HepG2 (cell line): ENCODE data around the gene AEBP1. TPM values are rescaled to one million over a fixed set of nuclear protein-coding genes. Genes with fewer than 3 reads are reported as not detected.

ENCODE experiments used
- ATAC-seq: fragments of 200-7000 bp; cut with Tn5 transposase; 3 replicates; pipeline ENCODE4 v1.9.1; 2020; ENCODE audit warnings: mild to moderate bottlenecking, moderate library complexity
- BruUV-seq: library from RNA; stranded (reverse); fragments of 400-500 nt; replicated peaks from 2 replicates; lab custom pipeline; 2021; lab: Mats Ljungman, UMichigan
- CTCF ChIA-PET: fragments of 300-600 bp; formaldehyde crosslinking; extraction: SDS; loops from one replicate; lab custom pipeline; 2021; ENCODE audit warnings: low total read pairs, inconsistent platforms, low intra/inter-chr PET ratio; lab: Yijun Ruan, JAX
- POLR2A ChIA-PET: fragments of 350-600 bp; sonication (Branson Sonifier 250); formaldehyde crosslinking; loops from one replicate; lab custom pipeline; 2020; ENCODE audit warnings: antibody characterized with exemption, inconsistent platforms; lab: Yijun Ruan, JAX
- DNase-seq: peaks from one replicate; pipeline ENCODE4 v3.0.0-alpha.2; 2015; ENCODE audit warnings: low spot score
- FAIRE-seq: peaks from 3 replicates; lab custom pipeline; 2011; peaks lifted over from hg19 to GRCh38; lab: Jason Lieb, UNC
- H2AFZ ChIP-seq: one replicate; pipeline ENCODE4 v1.6.1; 2011; ENCODE audit warnings: low read length, inconsistent platforms
- H3K27ac ChIP-seq: fragments of 300-600 bp; 3 replicates; pipeline ENCODE4 v1.8.0; 2011; ENCODE audit warnings: mixed run types, mild to moderate bottlenecking, mixed read lengths, low read length, inconsistent platforms; ENCODE audit not compliant: insufficient read depth; ENCODE audit errors: extremely low read length
- H3K27me3 ChIP-seq, 2 experiments: fragments of 200-600 bp in 1 of 2; 2 replicates in 1 of 2; 3 replicates in 1 of 2; pipeline versions ENCODE4 v1.6.0 to v1.8.0; 2011; ENCODE audit warnings: low read length in 2 of 2, mild to moderate bottlenecking in 2 of 2, moderate library complexity in 2 of 2, inconsistent platforms in 1 of 2; ENCODE audit not compliant: insufficient read depth in 2 of 2, control insufficient read depth in 1 of 2
- H3K36me3 ChIP-seq, 2 experiments: fragments of 200-600 bp in 1 of 2; replicated peaks in 1 of 2; 2 replicates in 1 of 2; 3 replicates in 1 of 2; pipeline versions ENCODE4 v1.5.1 to v1.8.0; 2011; ENCODE audit warnings: low read length in 2 of 2, inconsistent platforms in 1 of 2; ENCODE audit not compliant: insufficient read depth in 2 of 2, control insufficient read depth in 1 of 2
- H3K4me1 ChIP-seq: 2 replicates; pipeline ENCODE4 v1.5.1; 2012; ENCODE audit warnings: low read length, inconsistent platforms; ENCODE audit not compliant: insufficient read depth
- H3K4me2 ChIP-seq: 2 replicates; pipeline ENCODE4 v1.6.0; 2011; ENCODE audit warnings: low read depth, low read length, inconsistent platforms
- H3K4me3 ChIP-seq, 3 experiments: fragments of 200-600 bp in 1 of 3; sonication (generic), shearing (Covaris generic) in 1 of 3; replicated peaks in 1 of 3; 2 replicates each; pipeline ENCODE4 v1.5.1; 2011 to 2016; ENCODE audit warnings: low read length in 3 of 3, inconsistent platforms in 2 of 3, low read depth in 2 of 3, mild to moderate bottlenecking in 2 of 3, control low read depth in 1 of 3, mixed read lengths in 1 of 3; ENCODE audit not compliant: insufficient read depth in 1 of 3
- H3K79me2 ChIP-seq: one replicate; pipeline ENCODE4 v1.6.1; 2011; ENCODE audit warnings: low read length, inconsistent platforms; ENCODE audit not compliant: insufficient read depth
- H3K9ac ChIP-seq: 2 replicates; pipeline ENCODE4 v1.6.0; 2011; ENCODE audit warnings: mild to moderate bottlenecking, low read depth, low read length, inconsistent platforms; ENCODE audit not compliant: insufficient read depth
- H3K9me3 ChIP-seq: 2 replicates; pipeline ENCODE4 v1.5.1; 2012; ENCODE audit warnings: mild to moderate bottlenecking, low read length
- H4K20me1 ChIP-seq: 2 replicates; pipeline ENCODE4 v1.6.0; 2011; ENCODE audit warnings: inconsistent platforms, mild to moderate bottlenecking, low read length, moderate library complexity; ENCODE audit not compliant: insufficient read depth
- AFF4 ChIP-seq: sonication (generic); formaldehyde crosslinking; IDR thresholded peaks from 2 replicates; pipeline ENCODE4 v1.4.0; 2020; ENCODE audit warnings: missing genetic modification reagents
- GMEB1 ChIP-seq: sonication (generic); formaldehyde crosslinking; IDR thresholded peaks from 2 replicates; pipeline ENCODE4 v1.5.1; 2020; ENCODE audit warnings: missing genetic modification reagents, mild to moderate bottlenecking, borderline replicate concordance
- XRCC5 ChIP-seq: fragments of 200-400 bp; formaldehyde crosslinking; optimal IDR thresholded peaks from 2 replicates; pipeline ENCODE3; 2017; ENCODE audit warnings: mild to moderate bottlenecking, low read length
- ZFAT ChIP-seq: sonication (generic); formaldehyde crosslinking; conservative IDR thresholded peaks from 2 replicates; pipeline ENCODE4 v1.8.1; 2023; ENCODE audit warnings: missing genetic modification reagents, inconsistent platforms
- ZFYVE20 ChIP-seq: sonication (generic); formaldehyde crosslinking; IDR thresholded peaks from 2 replicates; pipeline ENCODE4 v1.8.0; 2023; ENCODE audit warnings: low read depth, mild to moderate bottlenecking, moderate library complexity, missing genetic modification reagents, borderline replicate concordance
- ZNF317 ChIP-seq: sonication (generic); formaldehyde crosslinking; IDR thresholded peaks from 2 replicates; pipeline ENCODE4 v1.5.0; 2020; ENCODE audit warnings: mild to moderate bottlenecking, missing genetic modification reagents
- ZNF569 ChIP-seq: sonication (generic); formaldehyde crosslinking; IDR thresholded peaks from 2 replicates; pipeline ENCODE4 v1.5.0; 2020; ENCODE audit warnings: mild to moderate bottlenecking, missing genetic modification reagents, moderate library complexity, borderline replicate concordance
- ZNF570 ChIP-seq: sonication (generic); formaldehyde crosslinking; IDR thresholded peaks from 2 replicates; pipeline ENCODE4 v1.4.0; 2020; ENCODE audit warnings: mild to moderate bottlenecking, missing genetic modification reagents, borderline replicate concordance
- ZNF607 ChIP-seq: sonication (generic); formaldehyde crosslinking; IDR thresholded peaks from 2 replicates; pipeline ENCODE4 v1.5.1; 2020; ENCODE audit warnings: missing genetic modification reagents, mild to moderate bottlenecking, borderline replicate concordance
- ZNF75D ChIP-seq: sonication (generic); formaldehyde crosslinking; IDR thresholded peaks from 2 replicates; pipeline ENCODE4 v1.8.1; 2023; ENCODE audit warnings: missing genetic modification reagents, mild to moderate bottlenecking, borderline replicate concordance
- WGBS: methylation state at CpG from one replicate; pipeline ENCODE4 v1.1.6; 2017; ENCODE audit warnings: low lambda C conversion rate; 5-methylcytosine and 5-hydroxymethylcytosine counted together
- in situ Hi-C: cut with HindIII; loops from 2 replicates; pipeline ENCODE4 v1.10.0; 2017; ENCODE audit warnings: low pct_unique_long_range_greater_than_20kb; ENCODE audit not compliant: extremely low pct_ligation_motif_present
- intact Hi-C: fragments of 100-400 bp; cut with micrococcal nuclease; formaldehyde crosslinking; loops from one replicate; pipeline ENCODE4 v1.10.0; 2022; ENCODE audit not compliant: unreplicated experiment
- polyA plus RNA-seq, 8 experiments: library from polyadenylated mRNA; depleted of rRNA in 3 of 8; stranded (reverse) in 7 of 8; unstranded in 1 of 8; fragments of >200 nt; fragmentation: Illumina TruSeq in 4 of 8; extraction: Trizol in 4 of 8; gene quantifications; 2 replicates each; pipeline versions ENCODE4 v1.2.1 to v1.2.3, GENCODE V29; 2011 to 2016; ENCODE audit warnings: low read depth in 4 of 8, missing spikeins in 1 of 8, mixed read lengths in 1 of 8; ENCODE audit not compliant: insufficient read depth in 1 of 8
- total RNA-seq, 5 experiments: library from RNA; depleted of rRNA; stranded (reverse); fragments of >200 nt; fragmentation: Illumina TruSeq; extraction: Trizol; gene quantifications; 2 replicates each; pipeline ENCODE4 v1.2.3, GENCODE V29; 2016; ENCODE audit warnings: low read depth in 1 of 5

The AEBP1 gene
- total and polyA plus RNA-seq, 2 of the 13 experiments (the other 11 are each of a cell fraction or from before 2014, with no cell fraction given) = 0.22 to 0.55 TPM

GRCh38 chr7:44145479-44145968, 41.4 kb downstream of the AEBP1 start:
- CTCF ChIA-PET = no interaction called here
- Histone ChIP-seq H3K79me2 (no peaks in the 10 kb centered on the region), H3K4me1 (no peaks in the 10 kb centered on the region), H3K4me2 (no peak overlapping the region), H4K20me1 (no peaks in the 10 kb centered on the region), H3K27me3 (peaks cover 0 to 28% of the 10 kb centered on the region in 2 experiments; a peak in 2 of 5 replicates), H2AFZ (no peak overlapping the region), H3K9ac (no peak overlapping the region), H3K4me3 (no peak overlapping the region), H3K27ac (no peak overlapping the region), H3K36me3 (no peaks in the 10 kb centered on the region), H3K9me3 (no peaks in the 10 kb centered on the region)
- no peak for DNase-seq
- no TSS peak for BruUV-seq
- no peak for FAIRE-seq
- in situ Hi-C loops (no loop called here), intact Hi-C loops (no loop called here)
- TF ChIP-seq ZNF607 (CRISPR knock-in tag) = no peak
- TF ChIP-seq GMEB1 (CRISPR knock-in tag) = no peak
- TF ChIP-seq ZNF317 (CRISPR knock-in tag) = no peak
- TF ChIP-seq ZNF570 (CRISPR knock-in tag) = no peak
- TF ChIP-seq XRCC5 = no peak
- TF ChIP-seq ZFYVE20 (CRISPR knock-in tag) = no peak
- no peak for TF ChIP-seq ZNF75D (CRISPR knock-in tag)
- no peak for TF ChIP-seq AFF4 (CRISPR knock-in tag)
- TF ChIP-seq ZFAT (CRISPR knock-in tag) = no peak
- TF ChIP-seq ZNF569 = no peak
- POLR2A ChIA-PET = no interaction called here
- 87% methylated on average over 35 of the region's 53 CpGs for WGBS
- no peak for ATAC-seq
